Spleen (tissue), 11 donors: Measurements from ENCODE around the gene SH3RF3. TPM values are rescaled to one million over a fixed set of nuclear protein-coding genes. Genes with fewer than 3 reads are reported as not detected.

Experiments used
- DNase-seq: peaks from one replicate; pipeline ENCODE4 v3.0.0-alpha.2; 2020
- H3K27ac ChIP-seq, 8 donors: fragments of 200-600 bp; sonication (generic) in 7 of 8; 1 replicate in 4 of 8; 2 replicates in 4 of 8; pipeline versions ENCODE4 v1.5.0 to v1.8.0; 2016 to 2021; ENCODE audit warnings: inconsistent platforms in 4 of 8, mild to moderate bottlenecking in 4 of 8, moderate library complexity in 1 of 8
- H3K27me3 ChIP-seq, 7 donors: fragments of 200-600 bp; sonication (generic) in 6 of 7; replicated peaks in 1 of 7; 1 replicate in 4 of 7; 2 replicates in 3 of 7; pipeline versions ENCODE4 v1.5.0 to v1.8.0; 2016 to 2021; ENCODE audit warnings: inconsistent platforms in 3 of 7, mild to moderate bottlenecking in 1 of 7
- H3K36me3 ChIP-seq, 6 donors: fragments of 200-600 bp; sonication (generic) in 5 of 6; 1 replicate in 4 of 6; 2 replicates in 2 of 6; pipeline versions ENCODE4 v1.5.0 to v1.8.0; 2016 to 2021; ENCODE audit warnings: inconsistent platforms in 2 of 6
- H3K4me1 ChIP-seq, 6 donors: fragments of 200-600 bp; sonication (generic) in 5 of 6; 1 replicate in 3 of 6; 2 replicates in 3 of 6; pipeline versions ENCODE4 v1.5.0 to v1.8.0; 2016 to 2021; ENCODE audit warnings: inconsistent platforms in 3 of 6
- H3K4me3 ChIP-seq, 8 donors: fragments of 200-600 bp; sonication (generic) in 7 of 8; 1 replicate in 4 of 8; 2 replicates in 4 of 8; pipeline versions ENCODE4 v1.5.0 to v1.8.0; 2016 to 2021; ENCODE audit warnings: inconsistent platforms in 4 of 8, mild to moderate bottlenecking in 4 of 8, moderate library complexity in 2 of 8
- H3K9me3 ChIP-seq, 8 donors: fragments of 200-600 bp; sonication (generic) in 7 of 8; 1 replicate in 4 of 8; 2 replicates in 4 of 8; pipeline versions ENCODE4 v1.5.0 to v1.8.0; 2016 to 2021; ENCODE audit warnings: inconsistent platforms in 4 of 8
- POLR2A ChIP-seq, 3 donors: fragments of 450-650 bp; IDR thresholded peaks; one replicate each; pipeline ENCODE4 v1.5.1; 2017; ENCODE audit warnings: antibody characterized with exemption in 3 of 3, mild to moderate bottlenecking in 1 of 3
- POLR2AphosphoS5 ChIP-seq, 3 donors: sonication (generic); formaldehyde crosslinking; IDR thresholded peaks; one replicate each; pipeline ENCODE4 v1.5.1; 2017; ENCODE audit warnings: antibody characterized with exemption in 3 of 3
- WGBS, 5 donors: extraction: QIAGEN DNeasy Blood & Tissue Kit in 3 of 5; methylation state at CpG; one replicate each; pipeline versions ENCODE4 v1.1.5 to v1.1.7; 2013 to 2018; 5-methylcytosine and 5-hydroxymethylcytosine counted together
- intact Hi-C: fragments of 100-400 bp; cut with DNase I; formaldehyde crosslinking; loops from one replicate; pipeline ENCODE4 v1.15.0; 2023; ENCODE audit warnings: low total_unique reads
- polyA plus RNA-seq, 3 donors: library from polyadenylated mRNA; stranded (reverse); fragments of 200-250 nt; gene quantifications; one replicate each; pipeline ENCODE4 v1.2.1, GENCODE V29; 2013
- total RNA-seq, 7 donors: library from RNA; depleted of rRNA in 3 of 7; stranded (reverse); fragments of >200 nt in 3 of 7; fragmentation: NEBNext Ultra II Directional in 4 of 7; extraction: Animal tissue kit (Norgen Biotek cat#: 25700) in 4 of 7; gene quantifications; one replicate each; pipeline versions ENCODE4 v1.1.0 to v1.2.1, GENCODE V29; 2016 to 2021
- TF ChIP-seq, protein P1 (sequence below), 11 experiments: fragments of 200-600 bp in 7 of 11; fragments of 450-650 bp in 4 of 11; sonication (generic) in 4 of 11; IDR thresholded peaks in 8 of 11; conservative IDR thresholded peaks in 3 of 11; 1 replicate in 7 of 11; 2 replicates in 4 of 11; pipeline versions ENCODE4 v1.4.0 to v1.8.0; 2016 to 2021; ENCODE audit warnings: antibody characterized with exemption in 11 of 11, inconsistent platforms in 4 of 11, mild to moderate bottlenecking in 1 of 11
- donor health status: healthy with polysubstance abuse.
- donor health status: DM: no; HTN: no; CAD: no; lungs with moderate emphysema.
- donor health status: DM: no; HTN: no; CAD: no.
- donor health status: Bipolar disorder and iron deficiency.
- donor health status: healthy.
- donor health status: DM: no; HTN: no; CAD: no.
- donor health status: DM: yes; HTN: yes; CAD: no.

SH3RF3 gene
- total and polyA plus RNA-seq, 10 donors = 1.3 to 7.6 (median 4.7) TPM

DNA sequence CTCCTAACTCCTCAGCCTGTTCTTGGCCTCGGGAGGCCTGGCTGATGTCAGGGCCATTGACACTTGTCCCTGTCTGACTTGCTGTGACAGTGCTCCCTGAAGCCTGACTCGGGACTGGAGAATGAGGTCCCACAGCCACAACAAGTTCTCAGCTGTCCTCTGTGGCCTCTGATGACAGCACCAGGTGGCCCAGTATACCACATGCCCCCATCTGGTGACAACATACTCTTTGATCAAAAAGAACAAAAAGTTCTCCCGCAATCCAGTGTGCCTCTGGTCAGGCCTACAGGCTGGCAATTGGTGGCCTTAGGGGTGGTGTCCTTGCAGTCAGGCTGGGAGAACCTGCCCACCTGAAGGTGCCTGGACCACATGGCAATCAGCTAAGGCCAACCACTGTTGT lies 382.2 kb downstream of the SH3RF3 start:
- intact Hi-C loops = loop anchor here (2.0 to 10.0 kb wide), 2 partner anchors 384 to 656 kb away; no protein-coding TSS in a partner anchor
- DNase-seq = no peak
- Histone ChIP-seq H3K27ac (no peak overlapping the region), H3K36me3 (no peaks in the 10 kb centered on the region), H3K27me3 (no peaks in the 10 kb centered on the region), H3K4me1 (peaks cover 0 to 21% (median 3%) of the 10 kb centered on the region in 6 donors), H3K4me3 (no peak overlapping the region), H3K9me3 (no peaks in the 10 kb centered on the region)
- TF ChIP-seq POLR2AphosphoS5 (IDR thresholded peaks at IDR 0.05) = no peak
- TF ChIP-seq, protein P1, sequence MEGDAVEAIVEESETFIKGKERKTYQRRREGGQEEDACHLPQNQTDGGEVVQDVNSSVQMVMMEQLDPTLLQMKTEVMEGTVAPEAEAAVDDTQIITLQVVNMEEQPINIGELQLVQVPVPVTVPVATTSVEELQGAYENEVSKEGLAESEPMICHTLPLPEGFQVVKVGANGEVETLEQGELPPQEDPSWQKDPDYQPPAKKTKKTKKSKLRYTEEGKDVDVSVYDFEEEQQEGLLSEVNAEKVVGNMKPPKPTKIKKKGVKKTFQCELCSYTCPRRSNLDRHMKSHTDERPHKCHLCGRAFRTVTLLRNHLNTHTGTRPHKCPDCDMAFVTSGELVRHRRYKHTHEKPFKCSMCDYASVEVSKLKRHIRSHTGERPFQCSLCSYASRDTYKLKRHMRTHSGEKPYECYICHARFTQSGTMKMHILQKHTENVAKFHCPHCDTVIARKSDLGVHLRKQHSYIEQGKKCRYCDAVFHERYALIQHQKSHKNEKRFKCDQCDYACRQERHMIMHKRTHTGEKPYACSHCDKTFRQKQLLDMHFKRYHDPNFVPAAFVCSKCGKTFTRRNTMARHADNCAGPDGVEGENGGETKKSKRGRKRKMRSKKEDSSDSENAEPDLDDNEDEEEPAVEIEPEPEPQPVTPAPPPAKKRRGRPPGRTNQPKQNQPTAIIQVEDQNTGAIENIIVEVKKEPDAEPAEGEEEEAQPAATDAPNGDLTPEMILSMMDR (IDR thresholded peaks at IDR 0.05 in 8 of 11, conservative IDR thresholded peaks at IDR 0.05 in 3 of 11) = peak in 1 of 11 experiments; percentile 1
- 60 to 76% (median 70%) methylated on average over 2 to 3 of the region's 3 CpGs for WGBS, 5 donors

DNA sequence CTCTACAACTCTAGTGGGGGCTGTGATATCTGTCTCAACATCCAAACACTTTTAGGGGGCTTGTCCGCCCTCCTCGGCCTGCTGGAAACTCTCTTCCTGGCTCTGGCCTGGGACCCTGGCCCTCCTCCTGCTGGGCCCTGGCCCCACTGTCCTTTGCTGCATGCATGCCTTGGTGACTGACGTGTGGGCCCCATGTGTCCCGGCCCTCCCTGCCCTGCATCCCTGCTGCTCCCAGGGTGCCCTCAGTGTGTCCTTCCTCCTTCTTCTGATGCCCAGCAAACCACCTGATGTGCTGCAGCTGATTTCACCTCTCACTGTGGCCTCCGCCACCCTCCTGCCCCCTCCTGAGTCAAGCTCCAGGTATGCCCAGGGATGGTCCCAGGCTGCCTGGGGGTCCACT lies 383.1 kb downstream of the SH3RF3 start:
- no peak overlapping the region for H3K27ac ChIP-seq
- H3K9me3 ChIP-seq = no peaks in the 10 kb centered on the region
- TF ChIP-seq, protein P1 (IDR thresholded peaks at IDR 0.05 in 8 of 11, conservative IDR thresholded peaks at IDR 0.05 in 3 of 11) = no peak
- TF ChIP-seq POLR2AphosphoS5 (IDR thresholded peaks at IDR 0.05) (no peak), POLR2A (IDR thresholded peaks at IDR 0.05) (no peak)
- 76 to 97% (median 82%) methylated on average over 4 to 5 of the region's 5 CpGs for WGBS, 5 donors
- H3K27me3 ChIP-seq = no peaks in the 10 kb centered on the region
- H3K4me3 ChIP-seq = no peak overlapping the region
- no peaks in the 10 kb centered on the region for H3K36me3 ChIP-seq
- H3K4me1 ChIP-seq = peaks cover 0 to 21% (median 3%) of the 10 kb centered on the region in 6 donors
- DNase-seq = no peak
- intact Hi-C loops = loop anchor here (10.0 kb wide), 1 partner anchor 657 kb away; no protein-coding TSS in a partner anchor

DNA sequence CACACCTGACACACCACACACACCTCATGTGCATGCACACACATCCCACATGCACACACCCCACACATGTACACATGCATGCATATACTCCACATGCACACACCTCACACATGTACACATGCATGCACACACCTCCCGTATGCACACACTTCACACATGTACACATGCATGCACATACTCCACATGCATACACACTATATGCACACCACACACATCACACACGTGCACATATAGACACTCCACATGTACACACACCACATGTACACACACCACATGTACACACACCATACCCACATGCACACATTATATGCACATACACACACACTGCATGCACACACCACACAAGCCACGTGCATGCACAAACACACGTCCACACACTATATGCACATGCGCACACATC lies 384.2 kb downstream of the SH3RF3 start:
- no peaks in the 10 kb centered on the region for H3K27me3 ChIP-seq
- TF ChIP-seq, protein P1 (IDR thresholded peaks at IDR 0.05 in 8 of 11, conservative IDR thresholded peaks at IDR 0.05 in 3 of 11) = no peak
- TF ChIP-seq POLR2A (IDR thresholded peaks at IDR 0.05) (no peak), POLR2AphosphoS5 (IDR thresholded peaks at IDR 0.05) (no peak)
- no peak overlapping the region for H3K27ac ChIP-seq
- WGBS, 5 donors = 82 to 98% (median 90%) methylated on average over 5 of the region's 5 CpGs
- DNase-seq = no peak
- H3K9me3 ChIP-seq = no peaks in the 10 kb centered on the region
- intact Hi-C loops = loop anchor here (10.0 kb wide), 1 partner anchor 658 kb away; no protein-coding TSS in a partner anchor
- H3K4me1 ChIP-seq = peaks cover 0 to 21% (median 3%) of the 10 kb centered on the region in 6 donors
- H3K4me3 ChIP-seq = no peak overlapping the region
- no peaks in the 10 kb centered on the region for H3K36me3 ChIP-seq

DNA sequence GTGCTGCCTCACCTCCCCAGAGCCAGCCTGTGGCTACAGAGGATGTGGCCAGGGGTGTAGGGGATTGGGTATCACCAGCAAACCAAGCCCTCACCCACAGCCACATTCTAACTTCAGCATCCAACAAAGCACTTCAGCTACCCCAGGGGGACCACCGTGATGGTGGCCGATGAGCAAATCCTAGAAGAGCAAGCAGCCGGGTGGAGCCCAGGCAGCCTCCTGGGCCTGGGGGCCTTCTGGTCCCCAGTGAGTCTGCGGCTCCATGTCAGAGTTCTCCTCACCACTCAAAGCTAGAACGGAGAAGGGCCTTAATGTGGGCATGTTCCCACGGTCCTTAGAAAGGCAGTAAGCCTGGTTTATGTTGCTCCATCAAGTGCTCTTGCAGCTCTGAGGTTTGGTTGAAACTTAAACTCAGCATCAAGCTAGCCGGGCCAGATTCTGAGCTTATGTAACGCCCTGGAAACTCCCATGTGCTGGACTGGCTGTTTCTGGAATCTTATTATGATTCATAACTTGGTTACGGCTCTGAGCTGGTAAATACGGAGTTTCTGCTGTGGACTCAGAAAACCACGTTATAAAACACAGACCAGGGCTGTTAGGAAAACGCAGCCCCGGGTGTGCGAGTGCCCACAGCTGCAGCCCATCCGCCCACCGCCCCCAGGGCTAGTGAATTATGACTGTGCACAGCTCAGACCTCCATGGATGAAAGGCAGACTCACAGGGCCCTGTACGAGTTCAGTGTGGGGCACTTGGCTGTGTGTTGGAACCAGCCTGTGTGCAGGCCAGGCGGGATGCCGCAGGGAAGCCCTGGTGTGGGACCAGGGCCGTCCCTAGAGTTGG lies 385.0 kb downstream of the SH3RF3 start:
- 45 to 78% (median 67%) methylated on average over 17 to 20 of the region's 20 CpGs for WGBS, 5 donors
- Histone ChIP-seq H3K4me3 (no peak overlapping the region), H3K27ac (peak overlapping the region in 1 of 8 donors; percentile 42), H3K27me3 (no peaks in the 10 kb centered on the region), H3K36me3 (no peaks in the 10 kb centered on the region), H3K4me1 (peaks cover 0 to 21% (median 3%) of the 10 kb centered on the region in 6 donors), H3K9me3 (no peaks in the 10 kb centered on the region)
- TF ChIP-seq POLR2A (IDR thresholded peaks at IDR 0.05) (no peak), POLR2AphosphoS5 (IDR thresholded peaks at IDR 0.05) (no peak)
- TF ChIP-seq, protein P1 (IDR thresholded peaks at IDR 0.05 in 8 of 11, conservative IDR thresholded peaks at IDR 0.05 in 3 of 11) = no peak
- DNase-seq = no peak
- intact Hi-C loops = loop anchor here (10.0 kb wide), 1 partner anchor 659 kb away; no protein-coding TSS in a partner anchor
